Mucosa of descending colon (tissue), 3 donors: Measurements from ENCODE around the gene SLC35D1. TPM values are rescaled to one million over a fixed set of nuclear protein-coding genes. Genes with fewer than 3 reads are reported as not detected.

ENCODE experiments used
- ATAC-seq: fragments of 200-7000 bp; cut with Tn5 transposase; one replicate; pipeline ENCODE4 v1.9.1; 2020; ENCODE audit warnings: mild to moderate bottlenecking, moderate library complexity
- DNase-seq, 3 donors: peaks; one replicate each; pipeline ENCODE4 v3.0.0-alpha.2; 2020
- H3K36me3 ChIP-seq: fragments of 200-600 bp; one replicate; pipeline ENCODE4 v1.8.0; 2021; ENCODE audit warnings: low read depth, mild to moderate bottlenecking
- H3K4me1 ChIP-seq: fragments of 200-600 bp; one replicate; pipeline ENCODE4 v1.8.0; 2021; ENCODE audit warnings: low read depth, mild to moderate bottlenecking
- H3K4me3 ChIP-seq: fragments of 200-600 bp; one replicate; pipeline ENCODE4 v1.8.0; 2021; ENCODE audit warnings: mild to moderate bottlenecking
- H3K9me3 ChIP-seq: fragments of 200-600 bp; one replicate; pipeline ENCODE4 v1.8.0; 2021; ENCODE audit warnings: mild to moderate bottlenecking
- CTCF ChIP-seq: fragments of 200-600 bp; IDR thresholded peaks from one replicate; pipeline ENCODE4 v1.8.0; 2022; ENCODE audit warnings: antibody characterized with exemption, mild to moderate bottlenecking
- intact Hi-C, 2 donors: fragments of 100-400 bp; cut with DNase I in 1 of 2; cut with micrococcal nuclease in 1 of 2; formaldehyde crosslinking; loops; one replicate each; pipeline versions ENCODE4 v1.11.0 to v1.11.1; 2022; cut with DNase I, micrococcal nuclease
- total RNA-seq, 3 donors: library from RNA; stranded (reverse); fragmentation: NEBNext Ultra II Directional in 2 of 3; extraction: Animal tissue kit (Norgen Biotek cat#: 25700) in 2 of 3; gene quantifications; one replicate each; pipeline versions ENCODE4 v1.2.1 to v1.2.4, GENCODE V29; 2021 to 2023
- donor health status: DM: no; HTN: no; CAD: no; lungs with moderate emphysema.
- donor health status: DM: no; HTN: no; CAD: no.
- donor health status: DM: no; HTN: yes; CAD: no.

The SLC35D1 gene
- total RNA-seq, 3 donors from 2014 or later, result 38.0 to 84.1 (median 67.9) TPM

DNA sequence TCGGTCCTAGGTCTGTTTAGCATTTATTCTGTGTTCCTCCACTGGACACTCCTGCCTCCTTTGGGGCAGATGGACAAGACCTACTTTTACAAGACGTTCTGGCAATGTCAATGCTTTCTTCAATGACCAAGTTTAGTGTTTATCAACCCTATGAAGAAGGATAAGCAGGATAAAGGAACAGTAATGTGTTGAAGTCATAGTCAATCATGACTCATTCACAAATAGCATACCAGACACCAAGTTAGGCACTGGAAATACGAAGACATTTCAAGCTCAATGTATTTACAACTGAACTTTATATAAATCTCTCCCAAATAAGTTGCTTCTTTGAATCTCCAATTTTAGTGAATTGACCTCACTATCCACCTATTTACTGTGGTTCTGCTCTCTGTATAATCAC lies 4.8 kb upstream of the SLC35D1 start:
- no peak for TF ChIP-seq CTCF
- DNase-seq (no peak), ATAC-seq (no peak)
- Histone ChIP-seq H3K36me3 (no peaks in the 10 kb centered on the region), H3K4me1 (no peaks in the 10 kb centered on the region), H3K9me3 (no peaks in the 10 kb centered on the region), H3K4me3 (no peak overlapping the region)
- intact Hi-C loops, result no loop called here

- no peak for TF ChIP-seq CTCF
- Histone ChIP-seq H3K9me3 (no peaks in the 10 kb centered on the region), H3K36me3 (no peaks in the 10 kb centered on the region), H3K4me3 (no peak overlapping the region), H3K4me1 (no peaks in the 10 kb centered on the region)
- intact Hi-C loops, result no loop called here
- ATAC-seq (peak; percentile 5), DNase-seq (peak in 1 of 3 donors; percentile 15)
Observed at GRCh38 chr1:67058242-67058641, 4.3 kb upstream of the SLC35D1 start.

DNA sequence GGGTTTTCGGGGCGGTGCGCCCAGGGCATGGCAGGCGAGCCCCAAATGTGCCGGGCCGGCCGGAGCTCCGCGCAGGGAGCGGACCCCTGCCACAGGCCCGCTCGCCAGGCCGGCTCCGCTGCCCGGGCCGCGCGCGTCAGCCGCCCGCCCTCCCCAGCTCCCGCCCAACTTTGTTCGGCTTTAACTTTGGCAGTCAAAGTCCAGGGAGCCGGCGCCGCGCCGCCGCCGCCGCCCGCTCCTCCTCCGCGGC lies 488 bp downstream of the SLC35D1 start:
- peaks cover 15% of the 10 kb centered on the region for H3K4me1 ChIP-seq
- intact Hi-C loops, result loop anchor here in 1 of 2 donors (5.0 kb wide), 1 partner anchor 89 kb away; no protein-coding TSS in a partner anchor
- no peak for TF ChIP-seq CTCF
- no peaks in the 10 kb centered on the region for H3K9me3 ChIP-seq
- DNase-seq, result peak in 1 of 3 donors; percentile 87
- H3K36me3 ChIP-seq, result no peaks in the 10 kb centered on the region
- ATAC-seq, result peak; percentile 91
- H3K4me3 ChIP-seq, result peak overlapping the region; percentile 60

GRCh38 chr1:67052741-67053534 lies 1.0 kb downstream of the SLC35D1 start:
- no peaks in the 10 kb centered on the region for H3K36me3 ChIP-seq

DNA sequence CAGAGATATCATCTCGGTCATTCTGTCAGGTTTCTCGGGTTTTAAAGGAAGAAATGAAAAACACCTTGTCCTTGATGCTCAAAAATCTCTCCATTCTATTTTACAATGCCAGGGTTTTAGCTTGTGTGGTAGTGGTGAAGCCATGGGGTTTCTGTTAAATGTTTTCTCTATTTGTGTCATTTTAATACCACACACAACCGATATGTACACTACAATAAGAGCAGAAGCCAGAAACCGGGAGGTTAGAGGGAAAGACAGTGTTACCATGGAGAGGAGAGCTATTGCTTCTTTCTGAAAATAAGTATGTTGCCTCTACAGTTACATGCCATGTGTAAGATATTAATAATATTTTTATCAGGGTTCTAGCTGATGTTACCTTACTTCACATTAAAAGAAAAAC lies 2.8 kb downstream of the SLC35D1 start:
- intact Hi-C loops, result loop anchor here in 1 of 2 donors (5.0 kb wide), 1 partner anchor 91 kb away; no protein-coding TSS in a partner anchor

More at GRCh38 chr1:67052741-67053534, 1.0 kb downstream of the SLC35D1 start:
- no peak for TF ChIP-seq CTCF
- intact Hi-C loops, result loop anchor here in 1 of 2 donors (5.0 kb wide), 1 partner anchor 89 kb away; no protein-coding TSS in a partner anchor
- H3K4me3 ChIP-seq, result peak overlapping the region; percentile 60
- peaks cover 15% of the 10 kb centered on the region for H3K4me1 ChIP-seq
- ATAC-seq, result peak; percentile 31
- DNase-seq, result peak; percentile 46 to 50 (median 50)
- H3K9me3 ChIP-seq, result no peaks in the 10 kb centered on the region

More for the DNA sequence above, 2.8 kb downstream of the SLC35D1 start:
- no peak for TF ChIP-seq CTCF
- no peaks in the 10 kb centered on the region for H3K9me3 ChIP-seq
- ATAC-seq, result no peak
- DNase-seq, result no peak
- peaks cover 15% of the 10 kb centered on the region for H3K4me1 ChIP-seq
- no peaks in the 10 kb centered on the region for H3K36me3 ChIP-seq
- no peak overlapping the region for H3K4me3 ChIP-seq
